ENCODE data around the gene CACTIN. TPM values are rescaled to one million over a fixed set of nuclear protein-coding genes. Genes with fewer than 3 reads are reported as not detected.

The CACTIN gene
- total and polyA plus RNA-seq, 2 of the 8 experiments (the other 6 are each of a cell fraction or from before 2014, with no cell fraction given): 25.8 to 29.9 TPM

DNA sequence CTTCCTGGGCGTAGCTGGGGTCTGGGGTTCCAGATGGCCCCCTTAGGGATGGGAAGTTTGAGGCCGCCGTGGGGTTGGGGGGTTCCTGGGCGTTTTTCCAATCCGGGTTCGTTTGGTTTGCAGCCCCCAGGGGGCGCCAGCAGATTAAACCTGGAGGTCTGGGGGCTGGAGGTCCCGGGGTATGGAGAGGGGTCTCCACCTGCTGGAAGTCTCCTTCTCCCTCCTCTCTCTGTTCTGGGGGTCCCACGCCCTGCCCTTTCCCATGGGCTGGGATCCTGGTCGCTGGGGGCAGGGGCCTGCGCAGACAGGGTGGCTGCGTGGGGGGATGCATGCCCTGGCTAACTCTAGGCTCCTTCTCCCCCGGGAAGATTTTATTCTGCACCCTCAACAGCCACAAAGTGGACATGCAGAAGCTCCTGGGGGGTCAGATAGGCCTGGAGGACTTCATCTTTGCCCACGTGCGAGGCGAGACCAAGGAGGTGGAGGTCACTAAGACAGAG is 40.4 kb downstream of the CACTIN start:
- H3K9ac ChIP-seq (replicated peaks in 1 of 4; ENCODE audit: extremely low read depth in 1 of 4, low read depth in 3 of 4, low read length in 3 of 4): no peak overlapping the region
- no peak overlapping the region for H2BK12ac ChIP-seq (ENCODE audit: low read depth, low read length)
- peak overlapping the region; percentile 68 to 86; a peak in 3 of 4 replicates for H3K4me2 ChIP-seq (ENCODE audit: insufficient read depth in 1 of 2, low read depth in 2 of 2, low read length in 2 of 2)
- no peak overlapping the region for H2BK20ac ChIP-seq (ENCODE audit: low read length)
- no peak overlapping the region for H2BK5ac ChIP-seq (ENCODE audit: low read depth, low read length)
- H3K79me2 ChIP-seq (ENCODE audit: control insufficient read depth in 1 of 2, insufficient read depth in 2 of 2, low read length in 2 of 2): no peaks in the 10 kb centered on the region
- no peak overlapping the region for H2AFZ ChIP-seq (ENCODE audit: low read length)
- H2BK120ac ChIP-seq (replicated peaks; ENCODE audit: low read depth, low read length): no peak overlapping the region
- peaks cover 0 to 4% (median 0%) of the 10 kb centered on the region in 4 experiments; a peak in 3 of 7 replicates for H3K4me1 ChIP-seq (replicated peaks in 1 of 4; ENCODE audit: control insufficient read depth in 3 of 4, insufficient read depth in 4 of 4, low read length in 3 of 4)
- H3K27me3 ChIP-seq (replicated peaks in 1 of 4; ENCODE audit: control insufficient read depth in 3 of 4, extremely low read depth in 1 of 4, insufficient read depth in 3 of 4, low read length in 3 of 4): peaks cover 11 to 21% (median 14%) of the 10 kb centered on the region in 4 experiments; a peak in 6 of 7 replicates
- no peak overlapping the region for H4K5ac ChIP-seq (ENCODE audit: insufficient read length, low read depth, low read length)
- POLR2A ChIA-PET (ENCODE audit: partially characterized antibody): interaction anchor here (1.4 to 1.8 kb wide), 3 partner anchors 8 to 11 kb away, joined by 3 to 7 read pairs (median 7); no protein-coding TSS in a partner anchor
- no peak for FAIRE-seq
- H3K79me1 ChIP-seq (ENCODE audit: low read depth, low read length): no peaks in the 10 kb centered on the region
- DNase-seq (ENCODE audit: low read depth in 1 of 2, low spot score in 2 of 2): peak in 1 of 2 experiments; percentile 89
- H3K56ac ChIP-seq (replicated peaks; ENCODE audit: insufficient read length, low read depth, low read length): peak overlapping the region; percentile 25
- 31% methylated on average over 15 of the region's 16 CpGs; no CpG with 5 or more reads in 1 of the 2 experiments for WGBS, 2 experiments (ENCODE audit: extremely low coverage in 1 of 2, insufficient coverage in 1 of 2, insufficient read length in 1 of 2, insufficient replicate concordance in 2 of 2, low coverage in 1 of 2, low lambda C conversion rate in 2 of 2, missing lambda C conversion rate in 1 of 2)
- CTCF ChIA-PET (ENCODE audit: partially characterized antibody): interaction anchor here (0.7 to 4.7 kb wide), 23 partner anchors 8 to 248 kb away, joined by 3 to 38 read pairs (median 5); partner anchors contain the start of genes TEKTIP1 and TJP3
- H3K18ac ChIP-seq (ENCODE audit: extremely low read depth, low read length): peak overlapping the region; percentile 19; the same call in 1 of the 2 replicates
- H3K9me3 ChIP-seq (ENCODE audit: insufficient read depth in 2 of 2, low read depth in 1 of 2, low read length in 1 of 2): peaks cover 4 to 6% of the 10 kb centered on the region in 2 experiments; a peak in 3 of 4 replicates
- H4K91ac ChIP-seq (replicated peaks; ENCODE audit: insufficient read length, low read length): no peak overlapping the region
- no peaks in the 10 kb centered on the region for H3K36me3 ChIP-seq (ENCODE audit: control insufficient read depth in 2 of 4, insufficient read depth in 4 of 4, low read length in 3 of 4)
- peak overlapping the region; percentile 57 for H4K8ac ChIP-seq (ENCODE audit: extremely low read depth, insufficient read depth, low read length)
- H2BK15ac ChIP-seq (ENCODE audit: low read length): no peak overlapping the region
- H3K23ac ChIP-seq (ENCODE audit: insufficient read length): no peak overlapping the region
- H3K27ac ChIP-seq (ENCODE audit: low read depth, low read length): no peak overlapping the region
- no peak overlapping the region for H3K4ac ChIP-seq (replicated peaks; ENCODE audit: insufficient read length, low read depth, low read length)
- no peaks in the 10 kb centered on the region for H4K20me1 ChIP-seq (replicated peaks in 1 of 2; ENCODE audit: control insufficient read depth in 1 of 2, insufficient read depth in 2 of 2, low read length in 2 of 2)
- no peak overlapping the region for H3K14ac ChIP-seq (ENCODE audit: insufficient read length)
- peak overlapping the region in 3 of 4 experiments; percentile 27 to 63 (median 34); a peak in 4 of 8 replicates for H3K4me3 ChIP-seq (ENCODE audit: extremely low read depth in 1 of 4, insufficient read depth in 2 of 4, low read depth in 3 of 4, low read length in 4 of 4)
- H3K23me2 ChIP-seq (ENCODE audit: low read depth, low read length): peaks cover 5% of the 10 kb centered on the region; the same call in 1 of the 2 replicates
- no peak overlapping the region for H2AK5ac ChIP-seq (ENCODE audit: low read depth, low read length)
- TF ChIP-seq, protein P1, sequence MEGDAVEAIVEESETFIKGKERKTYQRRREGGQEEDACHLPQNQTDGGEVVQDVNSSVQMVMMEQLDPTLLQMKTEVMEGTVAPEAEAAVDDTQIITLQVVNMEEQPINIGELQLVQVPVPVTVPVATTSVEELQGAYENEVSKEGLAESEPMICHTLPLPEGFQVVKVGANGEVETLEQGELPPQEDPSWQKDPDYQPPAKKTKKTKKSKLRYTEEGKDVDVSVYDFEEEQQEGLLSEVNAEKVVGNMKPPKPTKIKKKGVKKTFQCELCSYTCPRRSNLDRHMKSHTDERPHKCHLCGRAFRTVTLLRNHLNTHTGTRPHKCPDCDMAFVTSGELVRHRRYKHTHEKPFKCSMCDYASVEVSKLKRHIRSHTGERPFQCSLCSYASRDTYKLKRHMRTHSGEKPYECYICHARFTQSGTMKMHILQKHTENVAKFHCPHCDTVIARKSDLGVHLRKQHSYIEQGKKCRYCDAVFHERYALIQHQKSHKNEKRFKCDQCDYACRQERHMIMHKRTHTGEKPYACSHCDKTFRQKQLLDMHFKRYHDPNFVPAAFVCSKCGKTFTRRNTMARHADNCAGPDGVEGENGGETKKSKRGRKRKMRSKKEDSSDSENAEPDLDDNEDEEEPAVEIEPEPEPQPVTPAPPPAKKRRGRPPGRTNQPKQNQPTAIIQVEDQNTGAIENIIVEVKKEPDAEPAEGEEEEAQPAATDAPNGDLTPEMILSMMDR (IDR thresholded peaks at IDR 0.05; ENCODE audit: control extremely low read depth in 1 of 3, insufficient read depth in 1 of 3, low read depth in 1 of 3, low read length in 3 of 3): peak; percentile 64 to 93 (median 66)
- TF ChIP-seq EZH2 (IDR thresholded peaks at IDR 0.05; ENCODE audit: low read depth, low read length, severe bottlenecking) (no peak), CBX5 (IDR thresholded peaks at IDR 0.05; ENCODE audit: low read depth, low read length) (no peak), CBX8 (IDR thresholded peaks at IDR 0.05; ENCODE audit: borderline replicate concordance, low read depth, low read length) (no peak), RAD21 (IDR thresholded peaks at IDR 0.05 in 1 of 2, conservative IDR thresholded peaks at IDR 0.05 in 1 of 2; ENCODE audit: low read depth in 2 of 2, low read length in 2 of 2) (peak; percentile 68 to 81), ASH2L (IDR thresholded peaks at IDR 0.05; ENCODE audit: low read length) (no peak), CHD2 (IDR thresholded peaks at IDR 0.05; ENCODE audit: low read length) (no peak), HDAC6 (IDR thresholded peaks at IDR 0.05; ENCODE audit: low read depth, low read length) (no peak), SIX5 (IDR thresholded peaks at IDR 0.05; ENCODE audit: low read depth, low read length) (no peak), SP1 (IDR thresholded peaks at IDR 0.05; ENCODE audit: low read depth, low read length) (no peak)
